Neural progenitor cell (in vitro differentiated cells): Measurements from ENCODE around the gene ZP3.
"Not testable (repeated sequence)": the region's sequence is repeated elsewhere in the genome, so short reads cannot be mapped to it uniquely, and the experiment has no call there.

Experiments
- EZH2 ChIP-seq: fragments of 200-600 bp; sonication (generic); IDR thresholded peaks from 2 replicates; pipeline ENCODE4 v1.6.1; 2017; ENCODE audit warnings: antibody characterized with exemption, mild to moderate bottlenecking, moderate library complexity
- EZH2phosphoT487 ChIP-seq: fragments of 200-600 bp; sonication (generic); IDR thresholded peaks from 2 replicates; pipeline ENCODE4 v1.6.1; 2017; ENCODE audit warnings: antibody characterized with exemption
- TF ChIP-seq, protein P1 (sequence below): fragments of 200-600 bp; sonication (generic); IDR thresholded peaks from 2 replicates; pipeline ENCODE4 v1.5.1; 2017; ENCODE audit warnings: antibody characterized with exemption, mild to moderate bottlenecking

GRCh38 chr7:76485822-76486610, 61.3 kb downstream of the ZP3 start:
- TF ChIP-seq EZH2phosphoT487, EZH2: not testable (repeated sequence)
- TF ChIP-seq, protein P1, sequence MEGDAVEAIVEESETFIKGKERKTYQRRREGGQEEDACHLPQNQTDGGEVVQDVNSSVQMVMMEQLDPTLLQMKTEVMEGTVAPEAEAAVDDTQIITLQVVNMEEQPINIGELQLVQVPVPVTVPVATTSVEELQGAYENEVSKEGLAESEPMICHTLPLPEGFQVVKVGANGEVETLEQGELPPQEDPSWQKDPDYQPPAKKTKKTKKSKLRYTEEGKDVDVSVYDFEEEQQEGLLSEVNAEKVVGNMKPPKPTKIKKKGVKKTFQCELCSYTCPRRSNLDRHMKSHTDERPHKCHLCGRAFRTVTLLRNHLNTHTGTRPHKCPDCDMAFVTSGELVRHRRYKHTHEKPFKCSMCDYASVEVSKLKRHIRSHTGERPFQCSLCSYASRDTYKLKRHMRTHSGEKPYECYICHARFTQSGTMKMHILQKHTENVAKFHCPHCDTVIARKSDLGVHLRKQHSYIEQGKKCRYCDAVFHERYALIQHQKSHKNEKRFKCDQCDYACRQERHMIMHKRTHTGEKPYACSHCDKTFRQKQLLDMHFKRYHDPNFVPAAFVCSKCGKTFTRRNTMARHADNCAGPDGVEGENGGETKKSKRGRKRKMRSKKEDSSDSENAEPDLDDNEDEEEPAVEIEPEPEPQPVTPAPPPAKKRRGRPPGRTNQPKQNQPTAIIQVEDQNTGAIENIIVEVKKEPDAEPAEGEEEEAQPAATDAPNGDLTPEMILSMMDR = not testable (repeated sequence)
